K562 (cell line): ENCODE results near the gene C10orf105. TPM values are rescaled to one million over a fixed set of nuclear protein-coding genes. Genes with fewer than 3 reads are reported as not detected.

ENCODE experiments used
- CCAR2 ChIP-seq: fragments of 200-400 bp; formaldehyde crosslinking; IDR thresholded peaks from 2 replicates; pipeline ENCODE4 v1.6.1; 2017; ENCODE audit warnings: mild to moderate bottlenecking, low read depth, low read length
- ETV5 ChIP-seq: sonication (generic); formaldehyde crosslinking; IDR thresholded peaks from 2 replicates; pipeline ENCODE4 v1.4.0; 2020; ENCODE audit warnings: low read depth, mild to moderate bottlenecking, missing genetic modification reagents
- FOXA3 ChIP-seq, 2 experiments: fragments of 450-650 bp in 1 of 2; sonication (generic) in 1 of 2; formaldehyde crosslinking; IDR thresholded peaks in 1 of 2; conservative IDR thresholded peaks in 1 of 2; 2 replicates each; pipeline versions ENCODE4 v1.4.0 to v1.8.0; 2020 to 2022; ENCODE audit warnings: mild to moderate bottlenecking in 2 of 2, missing genetic modification reagents in 1 of 2
- GATA2 ChIP-seq: sonication (generic); formaldehyde crosslinking; IDR thresholded peaks from 2 replicates; pipeline ENCODE4 v1.4.0; 2020; ENCODE audit warnings: mild to moderate bottlenecking, missing genetic modification reagents
- ILF3 ChIP-seq: fragments of 450-650 bp; IDR thresholded peaks from 2 replicates; pipeline ENCODE4 v1.6.1; 2018; ENCODE audit warnings: antibody characterized with exemption, mild to moderate bottlenecking, moderate library complexity, borderline replicate concordance
- NCOA2 ChIP-seq, 2 experiments: fragments of 450-650 bp; IDR thresholded peaks; 2 replicates each; pipeline ENCODE4 v1.6.1; 2018; ENCODE audit warnings: mild to moderate bottlenecking in 2 of 2, moderate library complexity in 1 of 2; ENCODE audit not compliant: partially characterized antibody in 2 of 2
- NFATC3 ChIP-seq: fragments of 450-650 bp; IDR thresholded peaks from 2 replicates; pipeline ENCODE4 v1.6.1; 2017; ENCODE audit warnings: mild to moderate bottlenecking
- RCOR1 ChIP-seq, 2 experiments: IDR thresholded peaks; 2 replicates each; pipeline ENCODE4 v1.6.1; 2012; ENCODE audit warnings: low read depth in 2 of 2, low read length in 2 of 2, borderline replicate concordance in 1 of 2, improper control_type of control experiment in 1 of 2
- SPI1 ChIP-seq: IDR thresholded peaks from 2 replicates; pipeline ENCODE4 v1.6.1; 2011; ENCODE audit warnings: low read depth, low read length, control low read depth, borderline replicate concordance
- ZBTB7A ChIP-seq: IDR thresholded peaks from 2 replicates; pipeline ENCODE4 v1.6.1; 2011; ENCODE audit warnings: low read depth, mild to moderate bottlenecking, low read length, moderate library complexity, borderline replicate concordance; ENCODE audit not compliant: control insufficient read depth
- ZNF24 ChIP-seq: fragments of 450-650 bp; IDR thresholded peaks from 2 replicates; pipeline ENCODE4 v1.6.1; 2016
- ZZZ3 ChIP-seq: fragments of 450-650 bp; IDR thresholded peaks from 2 replicates; pipeline ENCODE4 v1.6.1; 2016; ENCODE audit warnings: antibody characterized with exemption, mild to moderate bottlenecking, moderate library complexity
- polyA plus RNA-seq, 8 experiments: library from polyadenylated mRNA; depleted of rRNA in 4 of 8; stranded (reverse) in 5 of 8; unstranded in 3 of 8; fragments of >200 nt; fragmentation: Nextera tagmentation in 2 of 8; fragmentation: Illumina TruSeq in 1 of 8; extraction: Ambion mirVana in 2 of 8; extraction: Trizol in 1 of 8; gene quantifications; 2 replicates each; pipeline versions ENCODE4 v1.2.1 to v1.2.3, GENCODE V29; 2011 to 2014; ENCODE audit warnings: inconsistent platforms in 1 of 8, missing spikeins in 1 of 8
- total RNA-seq, 7 experiments: library from RNA; depleted of rRNA in 6 of 7; stranded (reverse); fragments of >200 nt in 6 of 7; fragmentation: Illumina TruSeq in 2 of 7; extraction: Trizol in 2 of 7; gene quantifications; 2 replicates each; pipeline versions ENCODE4 v1.2.1 to v1.2.3, GENCODE V29; 2011 to 2021; ENCODE audit warnings: low replicate concordance in 1 of 7
- TF ChIP-seq, protein P1 (sequence below): fragments of 450-650 bp; formaldehyde crosslinking; conservative IDR thresholded peaks from 2 replicates; pipeline ENCODE4 v1.4.0; 2022; ENCODE audit warnings: mild to moderate bottlenecking, missing genetic modification characterization
- TF ChIP-seq, protein P2 (sequence below): fragments of 450-650 bp; formaldehyde crosslinking; IDR thresholded peaks from 2 replicates; pipeline ENCODE4 v1.4.0; 2020; ENCODE audit warnings: mild to moderate bottlenecking, moderate library complexity
- TF ChIP-seq, protein P3 (sequence below), 3 experiments: IDR thresholded peaks in 2 of 3; conservative IDR thresholded peaks in 1 of 3; 2 replicates each; pipeline ENCODE4 v1.5.1; 2011 to 2012; ENCODE audit warnings: low read length in 3 of 3, mild to moderate bottlenecking in 3 of 3, control low read depth in 2 of 3, improper control_type of control experiment in 1 of 3, inconsistent platforms in 1 of 3, low read depth in 1 of 3, mixed read lengths in 1 of 3, moderate library complexity in 1 of 3; ENCODE audit not compliant: insufficient read depth in 2 of 3
- TF ChIP-seq, protein P4 (sequence below), 2 experiments: fragments of 200-800 bp in 1 of 2; sonication (Bioruptor generic) in 1 of 2; sonication (generic) in 1 of 2; formaldehyde crosslinking in 1 of 2; IDR thresholded peaks in 1 of 2; conservative IDR thresholded peaks in 1 of 2; 2 replicates each; pipeline versions ENCODE4 v1.5.0 to v1.6.1; 2016 to 2020; ENCODE audit warnings: missing compliant biosample characterization in 1 of 2, missing genetic modification characterization in 1 of 2, missing genetic modification reagents in 1 of 2
- TF ChIP-seq, protein P5 (sequence below): fragments of 250-450 bp; sonication (Bioruptor Pico); IDR thresholded peaks from 2 replicates; pipeline ENCODE4 v1.5.0; 2021; ENCODE audit warnings: mild to moderate bottlenecking, moderate library complexity

C10orf105 gene
- total and polyA plus RNA-seq, 9 of the 15 experiments (the other 6 are each of a cell fraction or from before 2014, with no cell fraction given), result 0.03 to 0.25 (median 0.04) TPM; not detected in 3

DNA sequence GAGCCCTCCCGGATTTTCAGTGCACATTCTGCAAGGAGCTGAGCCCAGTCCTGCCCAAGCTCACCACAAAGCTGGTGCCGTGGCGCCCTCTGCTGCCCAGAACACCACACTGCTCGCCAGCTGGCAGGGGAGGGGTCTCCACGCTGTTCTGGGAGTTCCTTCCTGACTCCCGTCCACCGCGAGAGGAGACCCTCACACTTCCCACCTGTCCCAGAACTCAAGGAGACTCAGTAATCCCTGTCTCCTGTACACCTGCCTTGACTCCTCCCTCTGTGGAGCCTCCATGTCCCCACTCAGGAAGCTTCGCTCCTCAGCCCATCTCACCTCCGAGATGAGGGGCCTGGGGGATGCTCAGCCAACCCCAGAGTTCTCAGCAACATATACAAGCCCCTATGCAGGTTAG, 11.3 kb downstream of the C10orf105 start (continued):
- TF ChIP-seq NCOA2 (IDR thresholded peaks at IDR 0.05; ENCODE audit: partially characterized antibody in 2 of 2) (no peak), ZBTB7A (peak; percentile 99), CCAR2 (no peak), RCOR1 (IDR thresholded peaks at IDR 0.05; ENCODE audit: borderline replicate concordance in 1 of 2, low read depth in 2 of 2, low read length in 2 of 2) (no peak), NFATC3 (no peak), ETV5 (CRISPR knock-in tag) (no peak), FOXA3 (CRISPR knock-in tag; conservative IDR thresholded peaks at IDR 0.05 in 1 of 2, IDR thresholded peaks at IDR 0.05 in 1 of 2) (no peak; a peak in 1 of 4 replicates), GATA2 (no peak), SPI1 (peak; percentile 23; the same call in 1 of the 2 replicates), ZNF24 (0 out of 2 replicates have a peak, but pooled peaks have one; percentile 43), ZZZ3 (no peak), ILF3 (no peak)
- TF ChIP-seq, protein P1, sequence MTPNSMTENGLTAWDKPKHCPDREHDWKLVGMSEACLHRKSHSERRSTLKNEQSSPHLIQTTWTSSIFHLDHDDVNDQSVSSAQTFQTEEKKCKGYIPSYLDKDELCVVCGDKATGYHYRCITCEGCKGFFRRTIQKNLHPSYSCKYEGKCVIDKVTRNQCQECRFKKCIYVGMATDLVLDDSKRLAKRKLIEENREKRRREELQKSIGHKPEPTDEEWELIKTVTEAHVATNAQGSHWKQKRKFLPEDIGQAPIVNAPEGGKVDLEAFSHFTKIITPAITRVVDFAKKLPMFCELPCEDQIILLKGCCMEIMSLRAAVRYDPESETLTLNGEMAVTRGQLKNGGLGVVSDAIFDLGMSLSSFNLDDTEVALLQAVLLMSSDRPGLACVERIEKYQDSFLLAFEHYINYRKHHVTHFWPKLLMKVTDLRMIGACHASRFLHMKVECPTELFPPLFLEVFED, result no peak
- TF ChIP-seq, protein P2, sequence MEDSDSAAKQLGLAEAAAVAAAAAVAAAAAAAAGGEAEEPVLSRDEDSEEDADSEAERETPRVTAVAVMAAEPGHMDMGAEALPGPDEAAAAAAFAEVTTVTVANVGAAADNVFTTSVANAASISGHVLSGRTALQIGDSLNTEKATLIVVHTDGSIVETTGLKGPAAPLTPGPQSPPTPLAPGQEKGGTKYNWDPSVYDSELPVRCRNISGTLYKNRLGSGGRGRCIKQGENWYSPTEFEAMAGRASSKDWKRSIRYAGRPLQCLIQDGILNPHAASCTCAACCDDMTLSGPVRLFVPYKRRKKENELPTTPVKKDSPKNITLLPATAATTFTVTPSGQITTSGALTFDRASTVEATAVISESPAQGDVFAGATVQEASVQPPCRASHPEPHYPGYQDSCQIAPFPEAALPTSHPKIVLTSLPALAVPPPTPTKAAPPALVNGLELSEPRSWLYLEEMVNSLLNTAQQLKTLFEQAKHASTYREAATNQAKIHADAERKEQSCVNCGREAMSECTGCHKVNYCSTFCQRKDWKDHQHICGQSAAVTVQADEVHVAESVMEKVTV (CRISPR knock-in tag), result peak; percentile 73
- TF ChIP-seq, protein P3, sequence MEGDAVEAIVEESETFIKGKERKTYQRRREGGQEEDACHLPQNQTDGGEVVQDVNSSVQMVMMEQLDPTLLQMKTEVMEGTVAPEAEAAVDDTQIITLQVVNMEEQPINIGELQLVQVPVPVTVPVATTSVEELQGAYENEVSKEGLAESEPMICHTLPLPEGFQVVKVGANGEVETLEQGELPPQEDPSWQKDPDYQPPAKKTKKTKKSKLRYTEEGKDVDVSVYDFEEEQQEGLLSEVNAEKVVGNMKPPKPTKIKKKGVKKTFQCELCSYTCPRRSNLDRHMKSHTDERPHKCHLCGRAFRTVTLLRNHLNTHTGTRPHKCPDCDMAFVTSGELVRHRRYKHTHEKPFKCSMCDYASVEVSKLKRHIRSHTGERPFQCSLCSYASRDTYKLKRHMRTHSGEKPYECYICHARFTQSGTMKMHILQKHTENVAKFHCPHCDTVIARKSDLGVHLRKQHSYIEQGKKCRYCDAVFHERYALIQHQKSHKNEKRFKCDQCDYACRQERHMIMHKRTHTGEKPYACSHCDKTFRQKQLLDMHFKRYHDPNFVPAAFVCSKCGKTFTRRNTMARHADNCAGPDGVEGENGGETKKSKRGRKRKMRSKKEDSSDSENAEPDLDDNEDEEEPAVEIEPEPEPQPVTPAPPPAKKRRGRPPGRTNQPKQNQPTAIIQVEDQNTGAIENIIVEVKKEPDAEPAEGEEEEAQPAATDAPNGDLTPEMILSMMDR (IDR thresholded peaks at IDR 0.05 in 2 of 3, conservative IDR thresholded peaks at IDR 0.05 in 1 of 3; ENCODE audit: insufficient read depth in 2 of 3, low read depth in 1 of 3, low read length in 3 of 3), result peak; percentile 93 to 99 (median 94)
- TF ChIP-seq, protein P4, sequence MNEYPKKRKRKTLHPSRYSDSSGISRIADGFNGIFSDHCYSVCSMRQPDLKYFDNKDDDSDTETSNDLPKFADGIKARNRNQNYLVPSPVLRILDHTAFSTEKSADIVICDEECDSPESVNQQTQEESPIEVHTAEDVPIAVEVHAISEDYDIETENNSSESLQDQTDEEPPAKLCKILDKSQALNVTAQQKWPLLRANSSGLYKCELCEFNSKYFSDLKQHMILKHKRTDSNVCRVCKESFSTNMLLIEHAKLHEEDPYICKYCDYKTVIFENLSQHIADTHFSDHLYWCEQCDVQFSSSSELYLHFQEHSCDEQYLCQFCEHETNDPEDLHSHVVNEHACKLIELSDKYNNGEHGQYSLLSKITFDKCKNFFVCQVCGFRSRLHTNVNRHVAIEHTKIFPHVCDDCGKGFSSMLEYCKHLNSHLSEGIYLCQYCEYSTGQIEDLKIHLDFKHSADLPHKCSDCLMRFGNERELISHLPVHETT (CRISPR knock-in tag; conservative IDR thresholded peaks at IDR 0.05 in 1 of 2, IDR thresholded peaks at IDR 0.05 in 1 of 2), result 0 out of 4 replicates have a peak, but pooled peaks of 1 of the 2 experiments have one; percentile 18
- TF ChIP-seq, protein P5, sequence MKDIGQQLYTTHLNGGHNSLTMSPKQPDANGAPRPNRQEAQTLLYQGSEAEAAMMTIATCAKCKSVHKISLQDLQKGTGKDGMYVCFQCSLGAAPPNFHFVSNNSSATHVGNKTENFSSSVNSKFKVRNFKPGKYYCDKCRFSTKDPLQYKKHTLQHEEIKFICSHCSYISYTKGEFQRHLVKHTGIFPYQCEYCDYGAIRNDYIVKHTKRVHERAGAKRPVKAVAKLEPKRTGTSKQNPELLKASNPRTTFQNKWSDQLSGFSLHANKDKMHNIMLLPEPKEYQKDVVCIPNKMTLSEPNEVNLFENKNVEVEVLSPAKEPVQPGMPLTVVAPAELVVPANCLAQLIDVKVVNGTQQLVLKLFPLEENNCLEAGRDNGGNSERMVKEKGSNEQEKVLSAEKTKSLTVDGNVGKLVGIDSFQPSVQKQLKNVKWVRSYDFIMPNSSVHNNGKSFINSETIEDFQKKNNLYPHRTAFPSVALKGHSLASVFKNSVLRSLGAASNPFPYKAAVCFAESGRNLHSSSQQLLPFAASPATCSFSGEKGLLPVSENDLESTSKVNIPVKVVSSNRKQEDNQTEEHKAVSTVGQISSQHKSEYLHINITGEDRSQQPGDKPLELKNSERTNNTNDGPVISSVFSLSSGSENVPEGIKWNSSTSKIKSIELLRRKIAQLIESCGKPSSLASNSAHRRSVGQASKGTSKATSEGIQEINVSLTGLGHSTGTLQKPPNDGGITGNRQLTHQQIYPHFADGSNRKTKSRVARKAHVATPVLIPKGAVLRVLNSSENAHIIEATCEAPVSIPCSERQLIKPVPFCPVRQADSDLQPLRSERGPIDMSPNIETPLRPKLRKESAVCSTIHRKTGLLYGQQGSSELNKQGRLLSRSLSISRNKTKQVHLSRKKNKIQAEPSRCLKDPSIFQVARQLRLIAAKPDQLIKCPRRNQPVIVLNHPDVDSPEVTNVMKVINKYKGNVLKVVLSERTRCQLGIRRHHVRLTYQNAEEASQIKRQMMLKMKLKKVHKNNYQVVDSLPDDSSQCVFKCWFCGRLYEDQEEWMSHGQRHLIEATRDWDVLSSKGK (CRISPR knock-in tag), result no peak
